ENCODE results near the gene SHC1.

SHC1 gene

GRCh38 chr1:154974102-154974807, 3.7 kb upstream of the SHC1 start, which contains the start of gene CKS1B:
Gene CKS1B (plus strand): TSS chr1:154974681. CDS start chr1:154974746, 65 bp downstream.
- TF ChIP-seq, protein P1, sequence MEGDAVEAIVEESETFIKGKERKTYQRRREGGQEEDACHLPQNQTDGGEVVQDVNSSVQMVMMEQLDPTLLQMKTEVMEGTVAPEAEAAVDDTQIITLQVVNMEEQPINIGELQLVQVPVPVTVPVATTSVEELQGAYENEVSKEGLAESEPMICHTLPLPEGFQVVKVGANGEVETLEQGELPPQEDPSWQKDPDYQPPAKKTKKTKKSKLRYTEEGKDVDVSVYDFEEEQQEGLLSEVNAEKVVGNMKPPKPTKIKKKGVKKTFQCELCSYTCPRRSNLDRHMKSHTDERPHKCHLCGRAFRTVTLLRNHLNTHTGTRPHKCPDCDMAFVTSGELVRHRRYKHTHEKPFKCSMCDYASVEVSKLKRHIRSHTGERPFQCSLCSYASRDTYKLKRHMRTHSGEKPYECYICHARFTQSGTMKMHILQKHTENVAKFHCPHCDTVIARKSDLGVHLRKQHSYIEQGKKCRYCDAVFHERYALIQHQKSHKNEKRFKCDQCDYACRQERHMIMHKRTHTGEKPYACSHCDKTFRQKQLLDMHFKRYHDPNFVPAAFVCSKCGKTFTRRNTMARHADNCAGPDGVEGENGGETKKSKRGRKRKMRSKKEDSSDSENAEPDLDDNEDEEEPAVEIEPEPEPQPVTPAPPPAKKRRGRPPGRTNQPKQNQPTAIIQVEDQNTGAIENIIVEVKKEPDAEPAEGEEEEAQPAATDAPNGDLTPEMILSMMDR (conservative IDR thresholded peaks at IDR 0.05; ENCODE audit: low read length), result no peak
- peak within 1 kb of the TSS; percentile 83 for H3K4me3 ChIP-seq (ENCODE audit: low read length)
- DNase-seq (ENCODE audit: low read depth), result peak; percentile 100

DNA sequence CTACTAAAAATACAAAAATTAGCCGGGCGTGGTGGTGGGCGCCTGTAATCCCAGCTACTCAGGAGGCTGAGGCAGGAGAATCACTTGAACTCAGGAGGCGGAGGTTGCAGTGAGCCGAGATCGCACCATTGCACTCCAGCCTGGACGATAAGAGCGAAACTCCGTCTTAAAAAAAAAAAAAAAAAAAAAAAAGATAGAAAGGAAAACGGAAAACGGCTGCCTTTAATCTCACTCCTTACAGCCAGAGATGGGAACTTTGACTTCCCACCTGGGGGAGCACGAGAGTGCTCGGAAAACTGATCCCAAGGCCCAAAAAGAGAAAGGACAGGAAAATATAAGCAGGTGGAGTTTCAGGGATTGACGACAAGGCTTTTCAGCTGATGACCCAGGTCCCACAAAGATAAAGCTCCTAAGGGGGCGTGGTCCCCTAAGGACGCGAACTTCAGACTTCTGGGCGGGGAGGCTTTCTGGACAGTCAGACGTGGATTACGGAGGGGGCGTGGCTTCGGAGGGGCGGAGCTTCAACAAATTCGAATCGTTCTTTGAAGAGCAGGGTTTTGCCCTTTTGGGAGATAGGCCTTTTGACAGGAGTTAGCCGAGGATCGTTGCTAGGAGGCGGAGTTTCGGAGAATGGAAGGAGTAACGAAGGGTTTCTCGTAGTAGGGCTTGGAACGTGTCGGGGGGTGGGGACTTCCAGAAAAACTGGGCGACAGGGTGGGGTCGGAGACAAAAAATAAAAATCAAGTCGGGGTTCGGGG, 3.0 kb upstream of the SHC1 start:
- TF ChIP-seq, protein P1 (conservative IDR thresholded peaks at IDR 0.05; ENCODE audit: low read length), result peak; percentile 39
- H3K4me3 ChIP-seq (ENCODE audit: low read length), result peak overlapping the region; percentile 83
- DNase-seq (ENCODE audit: low read depth), result peak; percentile 98

DNA sequence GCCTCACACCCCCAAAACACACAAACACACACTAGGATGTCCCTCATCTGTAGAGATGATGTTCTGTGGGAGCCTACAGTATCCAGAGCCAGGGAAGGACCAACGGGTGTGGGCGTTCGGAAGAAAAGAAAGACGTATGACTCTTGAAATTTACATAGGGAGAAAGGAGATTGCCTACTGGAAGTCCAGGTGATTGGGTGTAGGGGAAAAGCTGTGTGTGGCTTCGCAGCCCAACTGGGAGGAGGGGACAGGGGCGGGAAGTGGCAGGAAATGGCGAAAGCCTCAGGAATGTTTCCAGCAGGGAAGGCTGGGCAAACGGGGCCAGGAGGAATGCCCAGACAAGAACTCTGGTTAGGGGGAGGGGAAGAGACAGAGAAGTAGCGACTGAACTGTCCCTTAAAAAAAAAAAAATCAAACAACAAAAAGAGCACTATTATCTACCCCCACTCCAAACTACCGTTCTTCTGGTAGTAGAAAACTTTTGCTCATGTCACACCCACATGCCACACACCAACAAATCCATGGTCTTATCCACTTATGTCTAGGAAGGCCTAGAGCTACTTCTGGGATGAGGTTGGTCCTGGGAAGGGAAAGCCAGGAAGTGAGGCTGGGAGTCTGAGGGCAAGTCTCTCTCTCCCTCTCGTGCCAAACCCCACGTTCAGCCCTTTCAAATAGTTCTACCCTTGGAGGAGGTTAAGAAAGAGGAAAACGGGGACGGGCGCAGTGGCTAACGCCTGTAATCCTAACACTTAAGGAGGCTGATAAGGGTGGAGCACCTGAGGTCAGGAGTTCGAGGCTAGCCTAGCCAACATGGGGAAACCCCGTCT, 2.2 kb upstream of the SHC1 start:
- TF ChIP-seq, protein P1 (conservative IDR thresholded peaks at IDR 0.05; ENCODE audit: low read length), result no peak
- DNase-seq (ENCODE audit: low read depth), result peak; percentile 98
- H3K4me3 ChIP-seq (ENCODE audit: low read length), result peak overlapping the region; percentile 83

DNA sequence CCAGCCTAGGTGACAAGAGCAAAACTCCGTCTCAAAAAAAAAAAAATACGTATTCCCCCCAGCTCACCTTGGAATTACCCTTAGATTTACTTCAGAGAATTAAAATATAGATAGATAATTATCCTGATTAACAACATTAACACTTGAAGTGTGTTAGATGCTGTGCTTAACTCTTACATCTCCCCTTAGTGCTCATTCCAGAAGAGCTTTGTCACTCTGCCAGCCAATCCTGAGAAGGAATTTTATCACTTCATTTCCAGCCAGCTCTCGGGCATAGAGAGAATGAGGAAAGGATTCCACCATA, 1.6 kb upstream of the SHC1 start:
- TF ChIP-seq, protein P1 (conservative IDR thresholded peaks at IDR 0.05; ENCODE audit: low read length), result no peak
- no peak for DNase-seq (ENCODE audit: low read depth)
- H3K4me3 ChIP-seq (ENCODE audit: low read length), result peak overlapping the region; percentile 83

DNA sequence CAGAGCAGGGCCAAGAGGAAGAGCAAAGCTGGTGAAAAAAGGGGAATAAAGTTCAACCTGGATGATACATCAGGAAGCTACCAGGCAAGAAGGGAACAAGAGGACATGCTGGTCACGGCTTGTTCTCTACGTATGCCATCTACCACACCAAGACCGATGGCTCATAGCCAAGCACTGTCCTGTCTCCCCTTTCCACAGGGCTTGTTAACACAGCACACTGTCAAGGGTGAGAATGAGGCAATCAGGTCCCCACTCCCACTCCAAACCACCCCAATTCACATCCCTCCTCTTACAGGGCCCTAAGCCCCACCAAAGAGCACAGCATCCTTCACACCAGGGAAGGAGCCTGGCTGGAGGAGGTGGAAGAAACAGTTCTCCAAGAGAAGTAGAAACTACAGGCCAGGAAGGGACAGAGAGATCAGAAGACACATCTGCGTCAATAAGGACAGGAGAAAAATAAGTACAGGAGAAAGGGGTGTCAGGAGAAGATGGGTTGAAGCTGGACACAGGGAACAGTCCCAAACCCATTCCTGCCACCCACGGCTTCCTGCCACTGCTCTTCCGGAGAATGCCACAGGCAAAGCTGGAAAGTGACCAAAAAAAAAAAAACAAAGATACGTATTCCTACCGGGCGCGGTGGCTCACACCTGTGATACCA, 923 bp upstream of the SHC1 start:
- DNase-seq (ENCODE audit: low read depth), result no peak
- TF ChIP-seq, protein P1 (conservative IDR thresholded peaks at IDR 0.05; ENCODE audit: low read length), result no peak
- peak overlapping the region; percentile 81 for H3K4me3 ChIP-seq (ENCODE audit: low read length)

- H3K4me3 ChIP-seq (ENCODE audit: low read length), result peak overlapping the region; percentile 81
- TF ChIP-seq, protein P1 (conservative IDR thresholded peaks at IDR 0.05; ENCODE audit: low read length), result no peak
- no peak for DNase-seq (ENCODE audit: low read depth)
Measured at GRCh38 chr1:154969860-154970452, 591 bp downstream of the SHC1 start.

Data from AG10803 (cell line).